A549 treated with Mapracorat at 1 μM for 4 hours (cell line): Measurements from ENCODE around the gene NBPF20. TPM values are rescaled to one million over a fixed set of nuclear protein-coding genes. Genes with fewer than 3 reads are reported as not detected.

ENCODE experiments used
- total RNA-seq: library from RNA; stranded (reverse); fragments of 200-300 nt; extraction: Qiagen RNA extraction; gene quantifications from 5 replicates; pipeline ENCODE4 v1.2.3, GENCODE V29; 2022

NBPF20 gene
- 2.7 to 4.2 TPM (median 3.3 TPM) in 5 replicates for total RNA-seq

DNA sequence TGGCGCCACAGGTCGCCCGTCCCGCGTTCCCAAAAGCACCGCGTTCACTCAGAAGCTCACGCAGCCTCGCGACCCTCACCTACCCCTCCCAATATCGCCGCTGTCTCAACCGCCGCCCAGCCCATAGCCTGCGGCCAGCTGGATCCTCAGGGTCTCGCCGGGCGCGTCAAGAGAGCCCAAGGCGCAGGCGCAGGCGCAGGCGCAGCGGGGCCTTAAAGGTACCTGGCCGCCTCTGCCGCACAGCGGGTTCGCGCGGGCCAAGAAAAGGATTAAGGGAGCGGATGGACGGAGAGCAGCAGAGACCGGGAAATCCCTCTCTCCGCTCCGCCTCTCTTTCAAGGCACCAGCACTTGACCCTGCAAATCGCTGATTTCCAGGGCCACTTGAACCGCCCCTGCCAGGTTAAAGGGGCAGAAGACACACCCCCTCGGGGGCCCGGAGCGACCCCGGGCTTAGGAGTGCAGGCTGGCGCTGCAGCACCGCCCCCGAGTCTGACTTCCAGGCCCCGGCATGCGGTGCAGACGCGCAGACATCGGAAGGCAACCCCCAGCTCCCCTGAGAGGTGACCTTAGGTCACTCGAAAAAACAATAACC is at the start of gene NBPF20:
Gene NBPF20 (minus strand): TSS at position 168 of the 594 bp plus-strand sequence. CDS start 20,331 bp downstream, outside the sequence.

Other genes starting within 250 kb of the NBPF20 start
- gene PPIAL4D, start 183.4 kb downstream of the NBPF20 start, total RNA-seq = not detected in 5 replicates
- 14.5 to 16.8 TPM (median 15.9 TPM) in 5 replicates for gene GPR89A, start 182.4 kb upstream of the NBPF20 start, total RNA-seq